Measurements from ENCODE around the gene ITGB3BP. TPM values are rescaled to one million over a fixed set of nuclear protein-coding genes. Genes with fewer than 3 reads are reported as not detected.

Gene ITGB3BP
- total RNA-seq, 1 experiment from 2014 or later, result 36.7 TPM

DNA sequence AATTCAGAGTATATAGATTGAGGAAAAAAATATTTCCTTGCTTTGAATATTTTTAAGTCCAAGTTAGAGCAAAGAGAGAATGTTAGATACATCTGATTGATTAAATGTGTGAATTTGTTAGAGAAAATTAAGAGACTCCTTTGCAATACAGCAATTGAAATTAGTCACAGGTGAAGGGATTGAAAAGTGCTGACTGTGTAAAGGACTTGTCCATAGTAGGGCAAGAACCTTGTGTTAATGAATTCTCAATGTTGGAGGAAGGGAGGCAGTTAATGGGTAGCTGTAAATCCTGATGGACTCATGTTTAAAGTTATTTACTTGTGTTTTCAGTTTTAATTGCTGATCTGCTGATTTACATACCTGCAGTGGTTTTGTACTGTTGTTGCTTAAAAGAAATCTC is 117.0 kb downstream of the ITGB3BP start:
- no peak for DNase-seq
- Histone ChIP-seq H3K27me3 (no peaks in the 10 kb centered on the region), H3K9me3 (no peaks in the 10 kb centered on the region), H3K4me3 (no peak overlapping the region), H3K36me3 (no peaks in the 10 kb centered on the region; the same call in 1 of the 2 replicates)

DNA sequence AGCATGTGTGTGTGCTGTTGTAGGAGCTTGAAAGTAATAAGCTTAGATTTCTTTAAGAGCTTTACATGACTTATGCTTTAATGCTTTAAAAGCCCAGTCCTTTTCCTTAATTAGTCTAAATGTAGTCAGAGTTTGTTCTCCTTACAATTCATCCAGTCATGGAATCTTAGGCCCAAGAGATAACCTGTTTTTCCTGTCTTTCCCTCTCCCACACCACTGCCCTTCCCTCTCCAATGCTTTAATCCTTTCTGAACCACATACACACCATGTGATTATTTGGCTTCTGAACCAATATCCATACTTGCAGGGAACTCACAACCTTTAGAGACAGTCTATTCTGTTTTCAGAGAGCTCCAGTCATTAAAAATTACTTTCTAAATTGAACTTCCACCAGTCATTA is 118.0 kb downstream of the ITGB3BP start:
- Histone ChIP-seq H3K4me3 (no peak overlapping the region), H3K9me3 (no peaks in the 10 kb centered on the region), H3K27me3 (no peaks in the 10 kb centered on the region), H3K36me3 (no peaks in the 10 kb centered on the region; the same call in 1 of the 2 replicates)
- DNase-seq, result no peak

DNA sequence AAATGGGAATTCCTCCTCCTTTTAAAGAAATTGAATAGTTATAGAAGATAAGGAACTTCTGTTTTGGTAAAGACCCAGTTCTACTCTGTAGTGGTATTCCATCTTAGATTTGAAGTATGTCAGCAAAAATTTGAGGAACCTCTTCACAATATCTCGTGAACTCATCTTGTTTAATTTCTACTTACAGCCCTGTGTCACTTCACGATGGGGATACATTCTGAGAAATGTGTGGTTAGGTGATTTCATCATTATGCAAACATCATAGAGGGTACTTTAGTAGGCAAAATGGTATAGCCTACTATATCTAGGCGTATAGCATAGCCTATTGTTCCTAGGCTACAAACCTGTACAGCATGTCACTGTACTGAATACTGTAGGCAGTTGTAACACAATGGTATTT is 119.6 kb downstream of the ITGB3BP start:
- Histone ChIP-seq H3K27me3 (no peaks in the 10 kb centered on the region), H3K4me3 (no peak overlapping the region), H3K9me3 (no peaks in the 10 kb centered on the region), H3K36me3 (no peaks in the 10 kb centered on the region; the same call in 1 of the 2 replicates)
- DNase-seq, result no peak

DNA sequence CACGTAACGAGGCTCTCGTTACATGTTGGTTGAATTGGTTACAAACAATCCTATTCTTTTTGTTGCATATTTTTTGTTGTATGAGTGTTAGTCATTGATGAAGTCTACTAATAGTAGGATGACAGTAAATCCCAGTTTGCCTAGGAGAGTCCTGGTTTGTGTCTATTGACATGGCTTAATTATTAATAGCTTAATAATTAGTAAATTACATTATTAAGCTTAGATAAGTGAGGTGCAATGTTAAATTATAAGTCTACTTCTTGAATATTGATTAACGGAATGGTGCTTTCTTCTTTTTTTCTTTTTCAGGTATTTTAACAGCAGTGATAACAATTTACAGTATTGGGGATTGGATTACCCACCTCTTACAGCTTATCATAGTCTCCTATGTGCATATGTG is 121.1 kb downstream of the ITGB3BP start:
- DNase-seq, result no peak
- Histone ChIP-seq H3K27me3 (no peaks in the 10 kb centered on the region), H3K4me3 (no peak overlapping the region), H3K36me3 (peaks cover 3% of the 10 kb centered on the region), H3K9me3 (no peaks in the 10 kb centered on the region)

Other genes with a start within 250 kb of the ITGB3BP start
- 0.30 TPM in 1 of 2 replicates, not detected in the other for gene FOXD3, start 200.7 kb downstream of the ITGB3BP start, total RNA-seq (2014; rRNA removed; shearing (Covaris generic); ENCODE audit: low replicate concordance)
- gene ALG6, start 155.6 kb downstream of the ITGB3BP start, total RNA-seq (2014; rRNA removed; shearing (Covaris generic); ENCODE audit: low replicate concordance), result 10.4 and 16.3 TPM in 2 replicates
- 2.5 and 19.0 TPM in 2 replicates for gene EFCAB7, start 300 bp upstream of the ITGB3BP start, total RNA-seq (2014; rRNA removed; shearing (Covaris generic); ENCODE audit: low replicate concordance)
- gene PGM1, start 70.2 kb upstream of the ITGB3BP start, total RNA-seq (2014; rRNA removed; shearing (Covaris generic); ENCODE audit: low replicate concordance), result 15.9 and 19.8 TPM in 2 replicates

Data from MG63 (cell line).